GM18867 (cell line): ENCODE measurements around the gene LRSAM1.

Experiments
- ATAC-seq: cut with Tn5 transposase; IDR thresholded peaks from one replicate; pipeline ENCODE4 v1.9.1; 2021; ENCODE audit warnings: mild to moderate bottlenecking, moderate library complexity; ENCODE audit not compliant: unreplicated experiment

The LRSAM1 gene

DNA sequence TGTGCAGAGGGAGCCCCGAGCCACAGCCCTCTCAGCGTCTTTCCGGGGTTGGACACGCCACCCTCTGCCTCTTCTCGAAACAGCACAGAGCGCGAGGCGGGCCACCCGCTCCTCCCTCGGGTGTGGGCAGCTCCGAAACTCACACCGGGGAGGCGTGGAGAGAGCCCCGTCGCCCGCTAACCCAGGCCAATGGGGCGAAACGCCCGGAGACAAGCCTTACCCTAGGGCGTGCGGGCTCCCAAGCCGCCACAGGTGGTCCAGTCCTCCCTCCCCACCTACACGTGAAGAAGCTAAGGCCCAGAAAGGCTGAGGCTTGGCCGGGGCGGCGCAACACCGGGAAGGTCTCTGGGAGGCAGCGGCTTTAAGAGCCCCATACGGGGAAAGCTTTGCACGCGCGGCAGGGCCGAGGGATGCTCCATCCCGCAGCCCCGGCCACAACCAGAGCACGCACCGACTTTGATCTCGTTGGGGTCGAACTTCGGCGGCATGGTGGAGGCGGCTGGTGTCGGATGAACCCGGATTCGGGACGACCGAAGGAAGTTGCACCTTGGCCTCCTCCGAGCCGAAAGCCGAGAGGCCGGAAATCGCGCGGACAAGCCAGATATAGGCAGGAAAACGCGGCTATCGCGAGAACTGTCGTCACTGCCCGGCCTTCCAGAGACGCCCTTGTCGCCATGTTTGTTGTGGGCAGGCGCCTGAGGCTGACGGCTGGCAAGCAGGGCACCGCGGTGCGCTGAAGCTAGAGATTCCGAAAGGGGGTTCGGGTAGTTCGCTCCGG lies at the start of gene LRSAM1, which contains the start of gene RPL12:
Gene LRSAM1 (plus strand): TSS at position 681 of the 778 bp plus-strand sequence. CDS start 3,018 bp downstream, outside the sequence.
Gene RPL12 (minus strand): TSS at position 577 of the 778 bp plus-strand sequence. CDS start 89 bp downstream, at position 488.
- ATAC-seq = peak; percentile 61

DNA sequence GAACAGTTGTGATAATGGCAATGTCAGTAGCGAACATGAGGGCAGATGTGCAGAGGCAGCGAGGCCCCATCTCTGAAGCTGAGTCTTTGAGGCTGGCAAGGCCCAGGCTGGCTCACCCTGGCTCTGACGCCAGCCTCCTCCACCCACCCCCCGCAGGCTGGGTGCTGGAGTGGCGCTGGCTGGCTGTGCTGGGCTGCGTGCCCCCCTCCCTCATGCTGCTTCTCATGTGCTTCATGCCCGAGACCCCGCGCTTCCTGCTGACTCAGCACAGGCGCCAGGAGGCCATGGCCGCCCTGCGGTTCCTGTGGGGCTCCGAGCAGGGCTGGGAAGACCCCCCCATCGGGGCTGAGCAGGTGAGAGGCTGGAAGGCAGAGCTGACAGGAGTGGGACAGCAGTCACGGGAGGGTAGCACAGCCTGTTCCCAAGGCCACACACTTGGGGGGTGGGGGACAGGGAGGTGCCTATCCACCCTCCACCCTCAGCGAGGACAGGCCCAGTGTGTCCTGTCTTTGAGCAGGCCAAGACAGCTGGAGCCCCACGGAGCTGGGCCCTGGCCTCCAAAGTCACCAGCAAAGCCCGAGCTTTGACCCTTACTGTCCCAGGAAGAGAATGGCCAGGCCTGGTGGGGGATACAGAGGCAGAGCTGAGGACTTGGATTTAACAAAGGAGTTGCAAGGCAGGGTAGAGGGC lies 48.8 kb upstream of the LRSAM1 start:
- ATAC-seq = no peak

DNA sequence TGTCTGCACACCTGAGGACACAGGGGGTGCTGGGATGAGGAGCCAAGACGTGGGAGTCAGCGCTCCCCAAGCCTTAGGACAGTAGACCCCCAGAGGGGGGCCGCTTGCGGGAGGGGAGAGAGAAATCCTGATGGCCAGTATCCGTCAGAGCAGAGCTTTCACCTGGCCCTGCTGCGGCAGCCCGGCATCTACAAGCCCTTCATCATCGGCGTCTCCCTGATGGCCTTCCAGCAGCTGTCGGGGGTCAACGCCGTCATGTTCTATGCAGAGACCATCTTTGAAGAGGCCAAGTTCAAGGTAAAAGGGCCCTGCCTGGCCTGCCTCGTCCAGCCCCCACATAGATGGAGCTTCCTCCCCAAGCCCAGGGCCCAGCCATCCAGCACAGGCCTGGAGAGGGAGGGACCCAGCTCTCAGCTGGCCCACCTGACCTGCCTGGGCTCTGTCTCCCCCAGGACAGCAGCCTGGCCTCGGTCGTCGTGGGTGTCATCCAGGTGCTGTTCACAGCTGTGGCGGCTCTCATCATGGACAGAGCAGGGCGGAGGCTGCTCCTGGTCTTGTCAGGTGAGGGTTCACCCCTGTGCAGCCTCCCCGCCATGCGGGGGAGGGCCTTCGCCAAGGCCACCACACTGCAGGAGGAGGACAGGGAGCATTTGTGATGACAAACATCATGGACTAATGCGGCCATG lies 47.7 kb upstream of the LRSAM1 start:
- ATAC-seq = no peak

DNA sequence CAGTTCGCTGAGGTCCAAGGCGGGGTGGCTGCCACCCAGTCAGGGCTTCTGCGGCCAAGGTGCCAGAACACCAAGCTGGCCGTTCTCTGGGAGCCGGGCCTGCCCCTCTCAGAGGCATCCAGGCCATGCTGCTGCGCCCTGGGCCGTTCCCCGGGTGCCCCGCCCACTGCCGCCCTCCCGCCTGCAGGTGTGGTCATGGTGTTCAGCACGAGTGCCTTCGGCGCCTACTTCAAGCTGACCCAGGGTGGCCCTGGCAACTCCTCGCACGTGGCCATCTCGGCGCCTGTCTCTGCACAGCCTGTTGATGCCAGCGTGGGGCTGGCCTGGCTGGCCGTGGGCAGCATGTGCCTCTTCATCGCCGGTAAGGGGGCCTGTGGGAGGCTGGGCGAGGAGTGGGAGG lies 46.7 kb upstream of the LRSAM1 start:
- no peak for ATAC-seq

DNA sequence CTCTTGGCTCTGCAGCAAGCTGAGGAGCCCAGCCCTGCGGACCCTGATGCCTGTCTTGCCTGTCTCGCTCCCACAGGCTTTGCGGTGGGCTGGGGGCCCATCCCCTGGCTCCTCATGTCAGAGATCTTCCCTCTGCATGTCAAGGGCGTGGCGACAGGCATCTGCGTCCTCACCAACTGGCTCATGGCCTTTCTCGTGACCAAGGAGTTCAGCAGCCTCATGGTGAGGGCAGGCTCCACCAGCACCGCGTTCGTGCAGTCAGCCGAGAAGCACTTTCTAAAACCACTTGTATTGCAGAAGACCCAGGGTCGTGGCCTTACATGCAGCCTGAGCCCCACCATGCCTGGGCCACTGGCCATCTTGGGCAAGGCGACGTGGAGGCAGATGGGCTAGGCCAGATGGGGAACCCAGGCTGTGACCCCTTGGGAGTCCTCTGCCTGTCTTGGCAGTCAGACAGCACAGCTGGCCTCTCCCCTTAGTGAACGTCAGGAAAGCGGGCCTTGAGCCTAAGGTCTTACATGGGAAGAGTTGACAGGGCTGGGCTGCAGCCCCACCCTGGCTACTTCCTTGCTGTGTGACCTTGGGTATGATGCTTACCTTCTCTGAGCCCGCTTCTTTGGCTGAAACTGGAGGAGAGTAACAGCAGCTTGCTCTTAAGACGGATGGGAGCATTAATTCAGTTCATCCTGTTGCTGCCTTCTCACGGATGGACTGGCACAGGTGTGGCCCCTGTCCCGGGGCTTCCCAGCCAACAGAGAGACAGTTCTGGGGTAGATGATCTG lies 45.8 kb upstream of the LRSAM1 start:
- ATAC-seq = no peak

DNA sequence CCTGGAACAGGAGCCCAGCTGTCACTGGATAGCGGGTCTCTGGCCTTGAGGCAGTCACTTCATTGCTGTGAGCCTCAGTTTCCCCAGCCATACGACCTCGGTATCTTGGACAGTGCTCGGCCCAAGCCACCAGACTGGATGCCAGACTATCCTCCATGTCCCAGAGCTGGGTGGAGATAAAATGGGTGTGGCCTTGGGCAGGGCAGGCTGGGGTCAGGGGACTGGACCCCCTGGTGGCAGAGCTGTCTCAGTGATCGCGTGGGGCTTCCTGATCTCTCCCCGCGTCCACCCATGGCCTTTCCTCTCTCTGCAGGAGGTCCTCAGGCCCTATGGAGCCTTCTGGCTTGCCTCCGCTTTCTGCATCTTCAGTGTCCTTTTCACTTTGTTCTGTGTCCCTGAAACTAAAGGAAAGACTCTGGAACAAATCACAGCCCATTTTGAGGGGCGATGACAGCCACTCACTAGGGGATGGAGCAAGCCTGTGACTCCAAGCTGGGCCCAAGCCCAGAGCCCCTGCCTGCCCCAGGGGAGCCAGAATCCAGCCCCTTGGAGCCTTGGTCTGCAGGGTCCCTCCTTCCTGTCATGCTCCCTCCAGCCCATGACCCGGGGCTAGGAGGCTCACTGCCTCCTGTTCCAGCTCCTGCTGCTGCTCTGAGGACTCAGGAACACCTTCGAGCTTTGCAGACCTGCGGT lies 44.4 kb upstream of the LRSAM1 start:
- ATAC-seq = no peak

DNA sequence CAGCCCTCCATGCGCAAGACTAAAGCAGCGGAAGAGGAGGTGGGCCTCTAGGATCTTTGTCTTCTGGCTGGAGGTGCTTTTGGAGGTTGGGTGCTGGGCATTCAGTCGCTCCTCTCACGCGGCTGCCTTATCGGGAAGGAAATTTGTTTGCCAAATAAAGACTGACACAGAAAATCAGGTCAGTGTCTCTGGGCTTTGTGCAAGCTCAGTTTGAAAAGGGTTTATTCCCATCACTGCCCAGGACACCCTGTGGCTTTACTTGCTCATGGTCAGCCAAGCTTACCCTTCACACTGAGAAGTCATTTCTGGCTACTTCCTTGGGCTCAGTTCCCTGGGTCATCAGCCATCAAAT lies 43.8 kb upstream of the LRSAM1 start:
- ATAC-seq = no peak

DNA sequence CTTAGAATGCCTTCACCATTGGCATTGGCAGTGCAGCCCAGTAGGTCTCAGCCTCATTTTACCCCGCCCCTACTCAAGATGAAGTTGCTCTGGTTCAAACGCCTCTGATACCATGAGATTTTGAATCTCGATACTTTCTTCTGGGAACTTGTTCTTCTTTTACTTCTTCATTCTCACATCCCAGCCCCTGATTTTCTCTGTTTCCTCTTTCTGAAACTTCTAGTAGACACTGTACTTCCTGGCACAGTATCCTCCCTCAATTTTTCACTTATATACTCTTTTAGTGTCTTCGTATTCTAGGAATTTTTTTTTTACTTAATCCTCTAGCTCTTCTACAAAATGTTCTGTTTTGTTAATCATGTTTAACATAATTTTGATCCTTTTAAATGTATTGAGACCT lies 40.2 kb upstream of the LRSAM1 start:
- ATAC-seq = no peak

DNA sequence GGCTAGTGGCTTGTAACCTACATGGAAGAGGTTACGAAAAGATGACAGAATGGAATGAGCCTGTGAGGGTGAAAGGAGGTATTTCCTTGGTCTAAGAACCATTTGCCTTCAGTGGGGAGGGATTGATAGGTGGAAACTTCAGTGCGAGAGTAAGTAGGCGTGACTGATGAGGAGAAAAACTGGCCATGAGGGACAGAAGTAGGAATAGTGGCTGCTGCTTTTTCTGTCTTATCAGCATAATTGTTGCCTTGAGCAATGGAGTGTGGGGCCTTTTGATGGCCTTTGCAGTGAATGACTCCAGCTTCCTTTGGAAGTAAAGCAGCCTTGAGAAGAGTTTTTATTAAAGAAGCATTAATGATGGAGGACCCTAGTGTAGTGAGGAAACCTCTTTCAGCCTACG lies 36.2 kb upstream of the LRSAM1 start:
- no peak for ATAC-seq

DNA sequence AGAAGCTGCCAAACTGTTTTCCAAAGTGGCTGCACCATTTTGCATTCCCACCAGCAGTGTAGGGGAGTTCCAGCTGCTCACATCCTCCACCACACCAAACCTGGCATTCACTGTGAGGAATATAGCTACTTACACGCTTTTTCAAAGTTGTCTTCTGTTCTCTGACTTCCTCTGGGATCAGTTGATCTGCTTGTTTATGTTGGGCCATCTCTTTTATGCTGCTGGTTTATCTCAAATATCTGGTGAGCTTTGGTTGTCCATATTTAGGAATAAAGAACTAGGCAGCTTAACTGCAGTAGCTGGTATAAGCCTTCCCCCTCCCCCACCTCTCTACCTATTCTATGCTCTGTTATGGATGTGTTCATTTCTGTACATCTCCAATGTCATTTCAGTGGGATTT lies 35.7 kb upstream of the LRSAM1 start:
- no peak for ATAC-seq

DNA sequence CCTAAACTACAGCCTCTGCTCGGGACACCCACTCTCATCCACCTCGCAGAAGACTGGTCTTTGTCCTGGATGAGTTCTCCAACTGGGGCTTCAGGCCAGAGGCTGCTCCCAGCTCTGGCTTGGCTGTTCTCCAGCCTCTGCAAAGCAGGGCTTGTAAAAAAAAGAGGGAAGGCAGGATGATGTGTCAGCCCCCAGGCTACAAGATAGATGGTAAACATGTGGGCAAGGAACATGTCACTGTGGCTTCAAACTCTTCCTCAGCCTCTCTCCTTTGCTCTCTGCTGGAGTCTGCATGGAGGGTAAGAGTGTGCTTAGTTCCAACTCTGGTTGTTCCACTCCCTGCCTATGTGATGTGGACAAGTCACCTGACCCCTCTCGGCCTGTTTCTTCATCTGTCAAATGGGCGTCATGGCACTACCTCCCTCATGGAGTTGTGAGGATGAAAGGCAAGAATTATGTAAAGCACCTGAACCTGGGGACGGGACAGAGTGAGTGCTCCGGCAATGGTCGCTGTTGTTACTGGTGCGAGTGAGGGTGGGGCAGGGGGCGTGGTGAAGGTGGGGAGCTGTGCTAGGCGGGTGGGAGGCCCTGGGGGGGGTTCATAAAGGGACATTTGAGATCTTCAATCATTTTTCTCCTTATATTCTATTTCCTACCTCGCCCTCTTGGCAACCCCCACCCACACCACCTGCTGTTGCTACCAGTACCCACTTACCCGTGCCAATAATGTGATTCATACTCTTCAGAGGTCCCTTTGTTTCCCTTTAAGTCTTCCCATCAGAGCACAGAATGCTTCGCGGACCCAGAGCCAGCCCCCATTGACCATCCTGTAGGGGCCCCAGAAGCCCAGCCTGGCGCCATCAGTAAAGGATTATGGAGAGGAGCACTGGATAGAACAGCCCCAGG lies 33.9 kb upstream of the LRSAM1 start:
- ATAC-seq = no peak

DNA sequence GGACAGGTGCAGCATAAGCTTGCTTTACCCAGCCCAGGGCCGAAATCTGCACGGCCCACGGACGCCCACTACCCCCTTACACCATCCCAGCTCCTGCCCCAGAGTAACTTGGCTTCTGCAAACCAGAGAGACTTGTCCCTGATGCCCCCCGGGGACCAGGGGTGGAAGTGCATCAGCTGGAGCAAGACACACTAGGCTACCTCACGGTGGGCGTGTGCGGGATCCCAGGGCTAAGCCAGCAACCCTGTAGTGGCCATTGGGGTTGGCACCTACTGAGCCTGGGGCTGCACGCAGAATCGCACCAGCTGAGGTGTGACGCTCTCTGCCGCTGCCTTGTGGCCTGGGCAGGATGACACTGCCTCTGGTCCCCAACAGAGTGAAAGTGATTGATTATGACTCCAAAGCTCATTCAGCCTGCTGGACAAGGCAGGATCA lies 33.3 kb upstream of the LRSAM1 start:
- no peak for ATAC-seq

DNA sequence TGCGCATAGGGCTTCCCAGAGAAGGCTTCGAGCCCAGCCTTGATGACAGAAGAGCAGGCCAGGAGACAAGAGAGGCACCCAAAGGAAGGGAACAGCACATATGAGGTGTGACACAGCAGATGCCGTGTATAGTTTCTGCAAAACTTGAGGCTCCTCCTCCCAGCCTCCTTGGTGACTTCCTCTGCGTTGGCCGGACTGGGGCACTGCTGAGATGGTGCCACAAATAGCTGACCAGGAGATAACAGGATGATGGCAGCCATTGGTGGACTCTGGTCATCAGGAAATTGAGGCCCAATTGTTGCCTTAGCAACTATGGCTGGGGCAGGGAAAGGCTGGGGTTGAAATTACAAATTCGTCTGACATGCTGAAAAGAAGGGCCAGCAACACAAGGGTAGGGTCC lies 32.0 kb upstream of the LRSAM1 start:
- no peak for ATAC-seq

DNA sequence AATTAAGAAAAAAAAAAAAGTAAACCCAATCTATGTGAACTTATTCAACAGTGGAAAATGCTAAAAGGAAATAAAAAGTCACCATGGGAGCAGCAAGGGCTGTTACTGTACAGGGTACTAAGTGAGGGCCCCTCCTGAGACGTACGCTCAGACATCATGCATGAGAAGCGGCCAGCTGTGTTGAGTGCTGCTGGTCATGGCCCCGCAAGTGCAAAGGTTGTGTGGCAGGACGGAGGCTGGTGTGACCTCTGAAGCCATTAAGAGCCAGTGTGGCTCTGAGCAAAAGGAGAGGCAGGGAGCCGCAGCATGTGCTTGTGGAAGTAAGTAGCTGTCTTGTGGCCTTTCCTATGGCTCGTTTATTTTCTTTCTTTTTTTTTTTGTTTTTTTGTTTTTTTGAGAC lies 30.3 kb upstream of the LRSAM1 start:
- ATAC-seq = no peak

DNA sequence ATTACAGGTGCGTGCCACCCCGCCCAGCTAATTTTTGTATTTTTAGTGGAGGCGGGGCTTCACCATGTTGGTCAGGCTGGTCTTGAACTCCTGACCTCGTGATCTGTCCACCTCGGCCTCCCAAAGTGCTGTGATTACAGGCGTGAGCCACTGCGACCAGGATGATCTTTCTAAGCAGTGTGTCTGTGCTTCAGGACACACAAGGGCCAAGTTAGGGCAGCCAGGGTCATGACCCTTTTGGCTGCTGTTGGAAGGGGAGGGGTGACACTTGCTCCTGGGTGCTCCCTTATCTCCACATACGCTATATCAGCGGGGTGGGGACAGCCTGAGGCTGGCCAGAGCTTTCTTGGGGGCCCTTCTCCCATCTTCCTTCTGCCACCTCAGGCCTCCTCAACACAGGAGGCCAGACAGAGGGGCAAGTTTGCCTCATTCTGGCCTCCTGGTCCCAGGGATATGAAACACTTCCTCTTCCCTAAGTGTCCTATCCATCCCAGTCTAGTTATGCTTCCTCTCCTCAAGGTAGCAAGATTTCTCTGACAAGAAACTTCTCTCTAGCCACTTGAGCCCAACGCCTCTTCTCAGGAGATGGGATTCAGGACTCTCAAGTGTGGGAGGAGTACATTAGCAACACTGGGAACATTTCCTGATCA lies 29.1 kb upstream of the LRSAM1 start:
- ATAC-seq = no peak

DNA sequence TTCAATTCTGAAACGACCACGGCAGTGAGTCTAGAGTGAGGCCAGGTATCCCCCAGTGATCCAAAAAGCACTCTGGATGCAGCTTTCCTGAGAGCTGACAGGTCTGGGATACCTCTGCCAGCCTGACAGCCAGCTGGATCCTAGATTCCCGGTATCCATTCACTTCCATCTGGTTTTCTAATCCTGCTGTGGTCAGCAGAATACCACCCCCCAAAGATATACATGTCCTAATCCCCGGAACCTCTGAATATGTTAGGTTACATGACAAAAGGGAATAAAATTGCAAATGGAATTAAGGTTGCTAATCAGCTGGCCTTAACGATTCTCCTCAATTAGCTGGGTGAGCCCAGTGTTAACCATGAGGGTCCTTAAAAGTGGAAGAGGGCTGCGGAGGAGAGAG lies 28.5 kb upstream of the LRSAM1 start:
- no peak for ATAC-seq

DNA sequence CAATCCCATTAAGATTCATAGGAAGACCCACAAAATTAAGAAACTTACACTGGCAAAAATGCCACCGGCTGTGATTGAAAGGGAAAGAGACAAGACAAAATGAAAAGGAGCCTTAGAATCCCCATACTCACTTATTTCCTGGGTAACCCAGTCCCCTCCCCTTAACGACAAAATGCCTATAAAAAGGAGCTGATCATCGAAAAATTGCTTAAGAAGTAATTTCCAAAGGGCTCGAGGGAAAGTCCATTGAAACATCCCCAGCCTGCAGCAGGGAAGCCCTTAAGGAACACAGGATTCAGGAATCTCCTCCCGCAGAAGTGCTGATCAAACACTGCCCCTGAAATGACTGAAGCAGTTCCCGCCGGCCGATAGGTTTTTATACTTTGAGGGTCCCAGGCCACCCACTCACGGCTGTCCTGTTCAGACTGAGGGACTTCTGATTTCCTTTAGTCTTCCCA lies 27.8 kb upstream of the LRSAM1 start:
- ATAC-seq = no peak

DNA sequence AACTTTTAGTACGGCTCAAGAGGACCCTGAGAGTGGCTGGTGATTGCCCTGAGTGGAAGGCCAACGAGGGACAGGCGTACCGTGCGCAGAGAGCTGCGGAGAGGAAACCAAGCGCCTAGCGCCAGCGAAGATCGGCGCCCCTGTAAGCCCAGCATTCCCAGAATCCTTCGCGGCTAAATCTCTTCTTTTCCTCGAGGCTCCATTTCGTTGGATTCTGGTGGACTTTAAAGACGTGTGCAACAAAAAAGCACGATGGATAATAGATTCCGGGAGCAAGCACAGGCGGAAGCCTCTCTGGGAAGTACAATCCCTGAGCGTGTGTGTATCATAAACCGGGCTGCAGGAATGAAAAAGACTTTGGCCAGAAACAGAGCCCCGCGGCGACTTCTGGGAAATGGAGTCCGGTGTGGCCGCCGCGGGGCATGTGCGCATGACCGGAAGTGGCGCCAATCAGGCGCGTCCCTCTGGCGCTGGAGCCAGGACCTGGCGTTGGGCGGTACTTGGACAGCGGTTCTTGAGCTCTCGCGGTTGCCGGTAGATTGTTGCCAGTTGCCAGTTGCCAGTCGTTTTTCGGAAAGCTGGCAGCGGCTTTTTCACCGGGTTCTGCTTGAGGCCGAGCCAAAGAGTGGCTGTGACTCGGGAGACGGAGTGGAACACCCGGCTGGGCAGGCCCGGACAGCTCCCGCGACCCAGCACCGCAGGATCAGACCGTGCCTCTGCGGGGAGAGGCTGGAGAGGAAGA lies 27.2 kb upstream of the LRSAM1 start, which contains the start of gene ZNF79:
Gene ZNF79 (plus strand): TSS at position 449 of the 742 bp plus-strand sequence. CDS start 406 bp downstream, outside the sequence.
- peak; percentile 84 for ATAC-seq
